K562 (cell line): ENCODE results near the gene CAMSAP2. TPM values are rescaled to one million over a fixed set of nuclear protein-coding genes. Genes with fewer than 3 reads are reported as not detected.

ENCODE experiments used
- ADNP ChIP-seq: fragments of 200-800 bp; sonication (Bioruptor generic); IDR thresholded peaks from 2 replicates; pipeline ENCODE4 v1.6.1; 2016; ENCODE audit warnings: missing genetic modification characterization, missing compliant biosample characterization
- HIVEP1 ChIP-seq: fragments of 250-450 bp; sonication (Bioruptor Pico); IDR thresholded peaks from 2 replicates; pipeline ENCODE4 v1.4.0; 2020; ENCODE audit warnings: mild to moderate bottlenecking
- HNRNPL ChIP-seq: fragments of 200-400 bp; formaldehyde crosslinking; IDR thresholded peaks from 2 replicates; pipeline ENCODE4 v1.6.1; 2017; ENCODE audit warnings: low read depth, mild to moderate bottlenecking, low read length
- ILF3 ChIP-seq: fragments of 450-650 bp; IDR thresholded peaks from 2 replicates; pipeline ENCODE4 v1.6.1; 2018; ENCODE audit warnings: antibody characterized with exemption, mild to moderate bottlenecking, moderate library complexity, borderline replicate concordance
- KLF10 ChIP-seq: fragments of 250-450 bp; sonication (Bioruptor Pico); IDR thresholded peaks from 2 replicates; pipeline ENCODE4 v1.6.1; 2021; ENCODE audit warnings: matching md5 sums
- MEIS2 ChIP-seq: fragments of 450-650 bp; IDR thresholded peaks from 2 replicates; pipeline ENCODE4 v1.6.1; 2014; ENCODE audit warnings: mild to moderate bottlenecking; ENCODE audit not compliant: partially characterized antibody
- POLR2H ChIP-seq: IDR thresholded peaks from 2 replicates; pipeline ENCODE4 v1.6.1; 2016; ENCODE audit warnings: missing genetic modification characterization, low read depth, mild to moderate bottlenecking, control low read depth, missing compliant biosample characterization, moderate library complexity
- SAP30 ChIP-seq: fragments of 200-600 bp; sonication (generic); IDR thresholded peaks from 2 replicates; pipeline ENCODE4 v1.6.1; 2012; ENCODE audit warnings: borderline replicate concordance, low read depth, mild to moderate bottlenecking, moderate library complexity, low read length, control low read depth, inconsistent platforms; ENCODE audit not compliant: insufficient read depth, poor library complexity, severe bottlenecking
- XRCC4 ChIP-seq: IDR thresholded peaks from one replicate; pipeline ENCODE4 v1.6.1; 2011; ENCODE audit not compliant: insufficient read depth, insufficient read length; ENCODE audit errors: extremely low read depth
- ZKSCAN1 ChIP-seq: fragments of 150-350 bp; IDR thresholded peaks from 2 replicates; pipeline ENCODE4 v1.6.1; 2016; ENCODE audit warnings: low read depth, low read length
- ZZZ3 ChIP-seq: fragments of 450-650 bp; IDR thresholded peaks from 2 replicates; pipeline ENCODE4 v1.6.1; 2016; ENCODE audit warnings: antibody characterized with exemption, mild to moderate bottlenecking, moderate library complexity
- polyA plus RNA-seq, 8 experiments: library from polyadenylated mRNA; depleted of rRNA in 4 of 8; stranded (reverse) in 5 of 8; unstranded in 3 of 8; fragments of >200 nt; fragmentation: Nextera tagmentation in 2 of 8; fragmentation: Illumina TruSeq in 1 of 8; extraction: Ambion mirVana in 2 of 8; extraction: Trizol in 1 of 8; gene quantifications; 2 replicates each; pipeline versions ENCODE4 v1.2.1 to v1.2.3, GENCODE V29; 2011 to 2014; ENCODE audit warnings: inconsistent platforms in 1 of 8, missing spikeins in 1 of 8
- total RNA-seq, 7 experiments: library from RNA; depleted of rRNA in 6 of 7; stranded (reverse); fragments of >200 nt in 6 of 7; fragmentation: Illumina TruSeq in 2 of 7; extraction: Trizol in 2 of 7; gene quantifications; 2 replicates each; pipeline versions ENCODE4 v1.2.1 to v1.2.3, GENCODE V29; 2011 to 2021; ENCODE audit warnings: low replicate concordance in 1 of 7
- TF ChIP-seq, protein P1 (sequence below): sonication (generic); formaldehyde crosslinking; IDR thresholded peaks from 2 replicates; pipeline ENCODE4 v1.5.0; 2020; ENCODE audit warnings: missing genetic modification reagents
- TF ChIP-seq, protein P2 (sequence below): fragments of 250-450 bp; sonication (Bioruptor Pico); IDR thresholded peaks from 2 replicates; pipeline ENCODE4 v1.8.0; 2022; ENCODE audit warnings: moderate library complexity, mild to moderate bottlenecking, inconsistent platforms
- TF ChIP-seq, protein P3 (sequence below): sonication (generic); formaldehyde crosslinking; IDR thresholded peaks from 2 replicates; pipeline ENCODE4 v1.8.1; 2023; ENCODE audit warnings: mild to moderate bottlenecking, missing genetic modification reagents
- TF ChIP-seq, protein P4 (sequence below): fragments of 150-350 bp; conservative IDR thresholded peaks from 2 replicates; pipeline ENCODE4 v1.6.1; 2014; ENCODE audit warnings: low read length
- TF ChIP-seq, protein P5 (sequence below): fragments of 450-650 bp; IDR thresholded peaks from 2 replicates; pipeline ENCODE4 v1.7.0; 2016; ENCODE audit warnings: borderline replicate concordance
- TF ChIP-seq, protein P6 (sequence below): sonication (generic); formaldehyde crosslinking; IDR thresholded peaks from 2 replicates; pipeline ENCODE4 v1.8.0; 2022; ENCODE audit warnings: mild to moderate bottlenecking, missing genetic modification reagents

The CAMSAP2 gene
- total and polyA plus RNA-seq, 9 of the 15 experiments (the other 6 are each of a cell fraction or from before 2014, with no cell fraction given), result 1.4 to 7.5 (median 2.7) TPM

DNA sequence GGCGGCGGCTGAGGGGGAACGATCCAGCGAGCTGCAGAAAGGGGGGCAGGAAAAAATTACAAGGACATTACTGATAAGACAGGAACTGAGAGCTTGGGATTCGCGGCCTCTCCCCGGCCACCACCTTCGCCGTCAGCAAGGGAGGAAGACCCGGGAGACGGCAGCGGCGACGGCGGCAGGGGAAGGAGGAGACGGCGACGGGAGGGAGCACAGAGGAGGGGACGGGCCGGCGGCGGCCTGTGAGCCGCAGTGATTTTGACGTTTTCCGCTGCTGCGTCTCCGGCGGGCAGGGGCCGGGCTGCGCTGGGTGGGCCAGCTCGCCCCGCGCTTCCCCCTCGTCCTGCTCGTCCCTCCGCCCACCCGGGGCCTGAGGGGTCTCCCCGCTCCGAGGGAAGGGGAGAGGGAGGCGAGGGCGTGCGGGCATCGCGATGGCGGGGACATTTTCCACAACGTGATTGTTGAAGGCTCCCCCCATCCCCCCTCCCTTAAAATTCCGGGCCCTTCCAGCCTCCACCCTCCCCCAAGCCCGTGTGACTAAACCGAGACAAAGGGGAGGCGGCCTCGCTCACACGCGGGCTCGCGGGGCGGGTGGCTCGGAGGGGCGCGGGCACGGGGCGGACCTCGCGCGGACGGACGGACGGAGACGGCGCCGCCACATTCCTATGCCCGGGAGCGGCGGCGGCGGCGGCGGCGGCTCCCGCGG lies 407 bp downstream of the CAMSAP2 start (continued):
- TF ChIP-seq ZKSCAN1, result no peak
- TF ChIP-seq, protein P1, sequence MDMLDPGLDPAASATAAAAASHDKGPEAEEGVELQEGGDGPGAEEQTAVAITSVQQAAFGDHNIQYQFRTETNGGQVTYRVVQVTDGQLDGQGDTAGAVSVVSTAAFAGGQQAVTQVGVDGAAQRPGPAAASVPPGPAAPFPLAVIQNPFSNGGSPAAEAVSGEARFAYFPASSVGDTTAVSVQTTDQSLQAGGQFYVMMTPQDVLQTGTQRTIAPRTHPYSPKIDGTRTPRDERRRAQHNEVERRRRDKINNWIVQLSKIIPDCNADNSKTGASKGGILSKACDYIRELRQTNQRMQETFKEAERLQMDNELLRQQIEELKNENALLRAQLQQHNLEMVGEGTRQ, result no peak
- TF ChIP-seq HNRNPL, result 0 out of 2 replicates have a peak, but pooled peaks have one; percentile 47
- TF ChIP-seq, protein P2, sequence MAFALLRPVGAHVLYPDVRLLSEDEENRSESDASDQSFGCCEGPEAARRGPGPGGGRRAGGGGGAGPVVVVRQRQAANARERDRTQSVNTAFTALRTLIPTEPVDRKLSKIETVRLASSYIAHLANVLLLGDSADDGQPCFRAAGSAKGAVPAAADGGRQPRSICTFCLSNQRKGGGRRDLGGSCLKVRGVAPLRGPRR (CRISPR knock-in tag), result no peak
- TF ChIP-seq, protein P3, sequence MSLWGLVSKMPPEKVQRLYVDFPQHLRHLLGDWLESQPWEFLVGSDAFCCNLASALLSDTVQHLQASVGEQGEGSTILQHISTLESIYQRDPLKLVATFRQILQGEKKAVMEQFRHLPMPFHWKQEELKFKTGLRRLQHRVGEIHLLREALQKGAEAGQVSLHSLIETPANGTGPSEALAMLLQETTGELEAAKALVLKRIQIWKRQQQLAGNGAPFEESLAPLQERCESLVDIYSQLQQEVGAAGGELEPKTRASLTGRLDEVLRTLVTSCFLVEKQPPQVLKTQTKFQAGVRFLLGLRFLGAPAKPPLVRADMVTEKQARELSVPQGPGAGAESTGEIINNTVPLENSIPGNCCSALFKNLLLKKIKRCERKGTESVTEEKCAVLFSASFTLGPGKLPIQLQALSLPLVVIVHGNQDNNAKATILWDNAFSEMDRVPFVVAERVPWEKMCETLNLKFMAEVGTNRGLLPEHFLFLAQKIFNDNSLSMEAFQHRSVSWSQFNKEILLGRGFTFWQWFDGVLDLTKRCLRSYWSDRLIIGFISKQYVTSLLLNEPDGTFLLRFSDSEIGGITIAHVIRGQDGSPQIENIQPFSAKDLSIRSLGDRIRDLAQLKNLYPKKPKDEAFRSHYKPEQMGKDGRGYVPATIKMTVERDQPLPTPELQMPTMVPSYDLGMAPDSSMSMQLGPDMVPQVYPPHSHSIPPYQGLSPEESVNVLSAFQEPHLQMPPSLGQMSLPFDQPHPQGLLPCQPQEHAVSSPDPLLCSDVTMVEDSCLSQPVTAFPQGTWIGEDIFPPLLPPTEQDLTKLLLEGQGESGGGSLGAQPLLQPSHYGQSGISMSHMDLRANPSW (CRISPR knock-in tag), result no peak
- TF ChIP-seq HIVEP1 (CRISPR knock-in tag), result peak; percentile 30; the same call in 1 of the 2 replicates
- no peak for TF ChIP-seq MEIS2
- TF ChIP-seq ILF3, result no peak
- no peak for TF ChIP-seq ZZZ3
- TF ChIP-seq SAP30, result peak; percentile 48
- TF ChIP-seq, protein P4, sequence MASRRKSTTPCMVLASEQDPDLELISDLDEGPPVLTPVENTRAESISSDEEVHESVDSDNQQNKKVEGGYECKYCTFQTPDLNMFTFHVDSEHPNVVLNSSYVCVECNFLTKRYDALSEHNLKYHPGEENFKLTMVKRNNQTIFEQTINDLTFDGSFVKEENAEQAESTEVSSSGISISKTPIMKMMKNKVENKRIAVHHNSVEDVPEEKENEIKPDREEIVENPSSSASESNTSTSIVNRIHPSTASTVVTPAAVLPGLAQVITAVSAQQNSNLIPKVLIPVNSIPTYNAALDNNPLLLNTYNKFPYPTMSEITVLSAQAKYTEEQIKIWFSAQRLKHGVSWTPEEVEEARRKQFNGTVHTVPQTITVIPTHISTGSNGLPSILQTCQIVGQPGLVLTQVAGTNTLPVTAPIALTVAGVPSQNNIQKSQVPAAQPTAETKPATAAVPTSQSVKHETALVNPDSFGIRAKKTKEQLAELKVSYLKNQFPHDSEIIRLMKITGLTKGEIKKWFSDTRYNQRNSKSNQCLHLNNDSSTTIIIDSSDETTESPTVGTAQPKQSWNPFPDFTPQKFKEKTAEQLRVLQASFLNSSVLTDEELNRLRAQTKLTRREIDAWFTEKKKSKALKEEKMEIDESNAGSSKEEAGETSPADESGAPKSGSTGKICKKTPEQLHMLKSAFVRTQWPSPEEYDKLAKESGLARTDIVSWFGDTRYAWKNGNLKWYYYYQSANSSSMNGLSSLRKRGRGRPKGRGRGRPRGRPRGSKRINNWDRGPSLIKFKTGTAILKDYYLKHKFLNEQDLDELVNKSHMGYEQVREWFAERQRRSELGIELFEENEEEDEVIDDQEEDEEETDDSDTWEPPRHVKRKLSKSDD, result no peak
- no peak for TF ChIP-seq KLF10 (CRISPR knock-in tag)
- TF ChIP-seq ADNP (tag), result no peak
- TF ChIP-seq, protein P5, sequence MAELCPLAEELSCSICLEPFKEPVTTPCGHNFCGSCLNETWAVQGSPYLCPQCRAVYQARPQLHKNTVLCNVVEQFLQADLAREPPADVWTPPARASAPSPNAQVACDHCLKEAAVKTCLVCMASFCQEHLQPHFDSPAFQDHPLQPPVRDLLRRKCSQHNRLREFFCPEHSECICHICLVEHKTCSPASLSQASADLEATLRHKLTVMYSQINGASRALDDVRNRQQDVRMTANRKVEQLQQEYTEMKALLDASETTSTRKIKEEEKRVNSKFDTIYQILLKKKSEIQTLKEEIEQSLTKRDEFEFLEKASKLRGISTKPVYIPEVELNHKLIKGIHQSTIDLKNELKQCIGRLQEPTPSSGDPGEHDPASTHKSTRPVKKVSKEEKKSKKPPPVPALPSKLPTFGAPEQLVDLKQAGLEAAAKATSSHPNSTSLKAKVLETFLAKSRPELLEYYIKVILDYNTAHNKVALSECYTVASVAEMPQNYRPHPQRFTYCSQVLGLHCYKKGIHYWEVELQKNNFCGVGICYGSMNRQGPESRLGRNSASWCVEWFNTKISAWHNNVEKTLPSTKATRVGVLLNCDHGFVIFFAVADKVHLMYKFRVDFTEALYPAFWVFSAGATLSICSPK, result no peak
- TF ChIP-seq POLR2H (tag), result no peak
- no peak for TF ChIP-seq XRCC4
- TF ChIP-seq, protein P6, sequence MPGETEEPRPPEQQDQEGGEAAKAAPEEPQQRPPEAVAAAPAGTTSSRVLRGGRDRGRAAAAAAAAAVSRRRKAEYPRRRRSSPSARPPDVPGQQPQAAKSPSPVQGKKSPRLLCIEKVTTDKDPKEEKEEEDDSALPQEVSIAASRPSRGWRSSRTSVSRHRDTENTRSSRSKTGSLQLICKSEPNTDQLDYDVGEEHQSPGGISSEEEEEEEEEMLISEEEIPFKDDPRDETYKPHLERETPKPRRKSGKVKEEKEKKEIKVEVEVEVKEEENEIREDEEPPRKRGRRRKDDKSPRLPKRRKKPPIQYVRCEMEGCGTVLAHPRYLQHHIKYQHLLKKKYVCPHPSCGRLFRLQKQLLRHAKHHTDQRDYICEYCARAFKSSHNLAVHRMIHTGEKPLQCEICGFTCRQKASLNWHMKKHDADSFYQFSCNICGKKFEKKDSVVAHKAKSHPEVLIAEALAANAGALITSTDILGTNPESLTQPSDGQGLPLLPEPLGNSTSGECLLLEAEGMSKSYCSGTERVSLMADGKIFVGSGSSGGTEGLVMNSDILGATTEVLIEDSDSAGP (CRISPR knock-in tag), result no peak
